DOHH2 (cell line): ENCODE results near the gene TMEM258.

ENCODE experiments used
- CTCF ChIP-seq: fragments of 200-600 bp; sonication (generic); IDR thresholded peaks from one replicate; pipeline ENCODE4 v1.5.1; 2014; ENCODE audit warnings: antibody characterized with exemption, mild to moderate bottlenecking, low read depth, low read length; ENCODE audit not compliant: poor library complexity, severe bottlenecking
- EZH2phosphoT487 ChIP-seq: fragments of 200-600 bp; sonication (generic); IDR thresholded peaks from 2 replicates; pipeline ENCODE4 v1.6.1; 2017; ENCODE audit warnings: borderline replicate concordance, mild to moderate bottlenecking, antibody characterized with exemption, low read length, moderate library complexity, mixed read lengths

DNA sequence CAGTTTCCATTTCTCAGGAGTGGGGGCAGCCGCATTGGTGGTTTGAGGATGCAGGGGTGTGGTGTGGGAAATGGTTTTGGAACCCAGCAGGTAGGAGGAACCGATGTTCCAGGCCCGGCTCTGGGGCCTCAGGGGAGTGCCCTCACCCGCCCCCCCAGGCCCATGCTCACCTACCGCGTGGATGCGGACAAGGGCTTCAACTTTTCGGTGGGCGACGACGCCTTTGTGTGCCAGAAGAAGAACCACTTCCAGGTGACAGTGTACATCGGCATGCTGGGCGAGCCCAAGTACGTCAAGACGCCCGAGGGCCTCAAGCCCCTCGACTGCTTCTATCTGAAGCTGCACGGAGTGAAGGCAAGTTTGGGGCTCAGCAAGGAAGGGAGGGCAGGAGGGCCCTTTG lies 18.6 kb downstream of the TMEM258 start:
- no peak for TF ChIP-seq CTCF
- no peak for TF ChIP-seq EZH2phosphoT487
